ENCODE results near the gene SKIC2.

The SKIC2 gene

DNA sequence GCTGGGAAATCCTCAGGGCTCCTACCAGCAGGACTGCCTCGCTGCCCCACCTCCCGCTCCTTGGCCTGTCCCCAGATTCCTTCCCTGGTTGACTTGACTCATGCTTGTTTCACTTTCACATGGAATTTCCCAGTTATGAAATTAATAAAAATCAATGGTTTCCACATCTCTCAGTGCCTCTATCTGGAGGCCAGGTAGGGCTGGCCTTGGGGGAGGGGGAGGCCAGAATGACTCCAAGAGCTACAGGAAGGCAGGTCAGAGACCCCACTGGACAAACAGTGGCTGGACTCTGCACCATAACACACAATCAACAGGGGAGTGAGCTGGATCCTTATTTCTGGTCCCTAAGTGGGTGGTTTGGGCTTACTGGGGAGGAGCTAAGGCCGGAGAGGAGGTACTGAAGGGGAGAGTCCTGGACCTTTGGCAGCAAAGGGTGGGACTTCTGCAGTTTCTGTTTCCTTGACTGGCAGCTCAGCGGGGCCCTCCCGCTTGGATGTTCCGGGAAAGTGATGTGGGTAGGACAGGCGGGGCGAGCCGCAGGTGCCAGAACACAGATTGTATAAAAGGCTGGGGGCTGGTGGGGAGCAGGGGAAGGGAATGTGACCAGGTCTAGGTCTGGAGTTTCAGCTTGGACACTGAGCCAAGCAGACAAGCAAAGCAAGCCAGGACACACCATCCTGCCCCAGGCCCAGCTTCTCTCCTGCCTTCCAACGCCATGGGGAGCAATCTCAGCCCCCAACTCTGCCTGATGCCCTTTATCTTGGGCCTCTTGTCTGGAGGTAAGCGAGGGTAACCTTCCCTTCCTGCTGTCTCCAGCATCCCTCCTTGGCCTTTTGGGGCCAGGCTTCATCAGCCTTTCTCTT lies 13.2 kb upstream of the SKIC2 start, which contains the start of gene CFB:
Gene CFB (plus strand): TSS at position 589 of the 863 bp plus-strand sequence. CDS start 127 bp downstream, at position 716.
- DNase-seq = no peak

DNA sequence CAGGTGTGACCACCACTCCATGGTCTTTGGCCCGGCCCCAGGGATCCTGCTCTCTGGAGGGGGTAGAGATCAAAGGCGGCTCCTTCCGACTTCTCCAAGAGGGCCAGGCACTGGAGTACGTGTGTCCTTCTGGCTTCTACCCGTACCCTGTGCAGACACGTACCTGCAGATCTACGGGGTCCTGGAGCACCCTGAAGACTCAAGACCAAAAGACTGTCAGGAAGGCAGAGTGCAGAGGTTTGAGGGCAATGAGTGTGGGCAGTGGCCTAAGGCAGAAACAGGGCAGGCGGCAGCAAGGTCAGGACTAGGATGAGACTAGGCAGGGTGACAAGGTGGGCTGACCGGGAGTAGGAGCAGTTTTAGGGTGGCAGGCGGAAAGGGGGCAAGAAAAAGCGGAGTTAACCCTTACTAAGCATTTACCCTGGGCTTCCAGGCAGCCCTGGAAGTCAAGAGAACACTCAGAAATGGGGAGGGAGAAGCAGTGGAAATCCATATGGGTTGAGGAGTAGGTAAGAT lies 12.5 kb upstream of the SKIC2 start:
- no peak for DNase-seq

DNA sequence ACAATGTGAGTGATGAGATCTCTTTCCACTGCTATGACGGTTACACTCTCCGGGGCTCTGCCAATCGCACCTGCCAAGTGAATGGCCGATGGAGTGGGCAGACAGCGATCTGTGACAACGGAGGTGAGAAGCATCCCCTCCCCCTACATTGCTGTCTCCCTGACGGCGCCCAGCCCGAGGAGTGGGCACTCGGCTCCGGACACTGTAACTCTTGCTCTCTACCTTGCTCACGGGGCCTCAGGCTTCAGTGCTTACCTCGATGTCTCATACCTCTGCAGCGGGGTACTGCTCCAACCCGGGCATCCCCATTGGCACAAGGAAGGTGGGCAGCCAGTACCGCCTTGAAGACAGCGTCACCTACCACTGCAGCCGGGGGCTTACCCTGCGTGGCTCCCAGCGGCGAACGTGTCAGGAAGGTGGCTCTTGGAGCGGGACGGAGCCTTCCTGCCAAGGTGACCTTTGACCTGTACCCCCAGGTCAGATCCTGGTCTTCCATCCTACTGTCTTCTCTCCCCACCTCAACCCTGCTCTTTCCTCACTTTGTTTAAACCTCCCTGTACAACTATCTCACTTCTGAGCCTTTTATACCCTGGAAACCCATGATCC lies 11.8 kb upstream of the SKIC2 start:
- no peak for DNase-seq

DNA sequence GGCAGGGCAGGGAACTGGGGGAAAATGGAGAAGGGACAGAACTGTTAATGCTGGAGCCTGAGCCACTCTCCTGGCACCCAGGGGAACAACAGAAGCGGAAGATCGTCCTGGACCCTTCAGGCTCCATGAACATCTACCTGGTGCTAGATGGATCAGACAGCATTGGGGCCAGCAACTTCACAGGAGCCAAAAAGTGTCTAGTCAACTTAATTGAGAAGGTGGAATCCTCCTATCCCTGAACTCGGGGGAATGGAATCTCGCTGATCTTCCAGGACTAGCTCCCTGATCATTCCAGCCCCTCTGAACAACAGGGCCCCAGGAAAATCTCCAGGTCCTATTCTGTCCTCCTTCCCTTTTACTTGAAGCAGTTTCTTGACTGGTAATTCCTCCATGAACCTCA lies 11.1 kb upstream of the SKIC2 start:
- DNase-seq = no peak

DNA sequence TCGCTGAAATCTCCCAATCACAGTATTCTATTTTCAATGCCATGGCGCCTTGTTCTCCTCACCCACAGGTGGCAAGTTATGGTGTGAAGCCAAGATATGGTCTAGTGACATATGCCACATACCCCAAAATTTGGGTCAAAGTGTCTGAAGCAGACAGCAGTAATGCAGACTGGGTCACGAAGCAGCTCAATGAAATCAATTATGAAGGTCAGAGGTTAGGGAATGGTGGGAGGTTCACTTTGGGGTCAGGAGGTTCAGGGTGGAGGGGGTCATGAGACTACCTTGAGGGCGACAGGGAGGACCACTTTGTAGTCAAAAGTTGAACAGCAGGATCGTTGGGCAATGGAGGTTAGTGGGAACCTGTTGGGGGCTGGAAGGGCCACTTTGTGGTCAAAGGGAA lies 10.7 kb upstream of the SKIC2 start:
- no peak for DNase-seq

DNA sequence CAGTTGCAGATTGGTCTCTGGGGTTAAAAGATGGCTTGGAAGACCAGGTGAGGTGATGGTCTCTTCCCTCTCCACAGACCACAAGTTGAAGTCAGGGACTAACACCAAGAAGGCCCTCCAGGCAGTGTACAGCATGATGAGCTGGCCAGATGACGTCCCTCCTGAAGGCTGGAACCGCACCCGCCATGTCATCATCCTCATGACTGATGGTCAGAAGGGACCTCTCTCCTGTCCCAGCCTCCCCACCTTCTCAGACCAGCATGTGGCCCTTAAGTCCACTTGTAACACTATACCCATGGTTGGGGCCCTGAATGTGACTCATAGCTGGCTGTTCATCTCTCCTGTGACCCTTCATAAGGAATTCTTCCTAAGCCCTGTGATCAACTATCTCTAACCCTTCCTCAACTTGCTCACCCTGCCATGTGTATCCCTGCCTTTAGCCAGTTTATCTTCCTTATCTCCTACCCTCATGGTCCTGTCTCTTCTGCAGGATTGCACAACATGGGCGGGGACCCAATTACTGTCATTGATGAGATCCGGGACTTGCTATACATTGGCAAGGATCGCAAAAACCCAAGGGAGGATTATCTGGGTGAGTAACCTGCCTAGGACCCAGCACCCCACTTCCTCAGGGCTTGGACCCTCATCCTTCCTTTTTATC lies 10.1 kb upstream of the SKIC2 start:
- no peak for DNase-seq

DNA sequence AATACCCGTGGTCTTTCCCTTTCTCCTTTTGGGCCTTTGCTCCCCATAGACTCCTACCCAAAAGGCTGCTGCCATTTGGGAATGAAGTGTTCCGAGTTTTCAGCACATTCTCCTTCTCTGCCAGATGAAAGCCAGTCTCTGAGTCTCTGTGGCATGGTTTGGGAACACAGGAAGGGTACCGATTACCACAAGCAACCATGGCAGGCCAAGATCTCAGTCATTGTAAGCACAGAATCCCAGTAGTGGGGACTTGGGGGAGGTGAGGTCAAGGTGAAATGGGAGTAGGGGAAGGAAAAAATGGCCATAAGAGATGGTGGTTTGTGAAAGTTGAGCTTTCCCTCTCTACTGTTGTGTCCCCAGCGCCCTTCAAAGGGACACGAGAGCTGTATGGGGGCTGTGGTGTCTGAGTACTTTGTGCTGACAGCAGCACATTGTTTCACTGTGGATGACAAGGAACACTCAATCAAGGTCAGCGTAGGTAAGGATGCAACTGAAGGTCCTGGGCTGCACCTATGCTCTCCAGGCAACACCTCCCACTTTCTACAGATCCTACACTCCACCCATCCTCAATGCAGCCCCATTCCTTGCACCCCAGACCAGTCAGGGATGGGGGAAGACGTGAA lies 8.9 kb upstream of the SKIC2 start:
- no peak for DNase-seq

DNA sequence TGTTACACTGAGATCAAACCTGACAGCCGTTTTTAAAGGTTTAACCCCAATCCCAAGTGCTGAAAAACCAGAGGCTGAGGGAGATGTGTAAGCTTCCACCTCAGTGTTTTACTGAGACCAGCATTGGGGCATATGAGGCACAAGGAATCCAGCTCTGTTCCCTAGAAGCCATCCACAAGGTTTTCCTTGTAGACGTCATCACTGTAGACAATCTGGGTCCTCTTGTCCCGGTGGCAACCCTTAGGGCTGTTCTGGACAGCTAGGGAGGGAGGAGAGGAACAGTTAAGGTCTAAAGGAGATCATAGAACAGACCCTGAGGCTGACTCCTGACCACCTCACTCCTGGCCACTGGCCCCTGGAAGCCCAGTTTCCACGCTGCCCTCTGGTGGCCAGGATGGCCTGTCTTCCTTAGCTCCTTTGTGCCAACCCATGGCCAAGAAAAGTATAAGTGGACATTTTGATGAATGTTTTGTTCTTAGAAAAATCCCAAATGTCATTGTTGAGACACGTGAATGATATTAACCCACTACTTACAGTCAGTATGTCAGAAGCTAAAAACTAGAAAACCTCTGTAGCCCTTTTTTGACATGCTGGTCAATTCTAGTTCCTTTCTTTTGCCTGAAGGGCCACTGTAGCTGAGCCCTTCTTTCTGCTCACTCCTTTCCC lies 6.7 kb upstream of the SKIC2 start:
- no peak for DNase-seq

DNA sequence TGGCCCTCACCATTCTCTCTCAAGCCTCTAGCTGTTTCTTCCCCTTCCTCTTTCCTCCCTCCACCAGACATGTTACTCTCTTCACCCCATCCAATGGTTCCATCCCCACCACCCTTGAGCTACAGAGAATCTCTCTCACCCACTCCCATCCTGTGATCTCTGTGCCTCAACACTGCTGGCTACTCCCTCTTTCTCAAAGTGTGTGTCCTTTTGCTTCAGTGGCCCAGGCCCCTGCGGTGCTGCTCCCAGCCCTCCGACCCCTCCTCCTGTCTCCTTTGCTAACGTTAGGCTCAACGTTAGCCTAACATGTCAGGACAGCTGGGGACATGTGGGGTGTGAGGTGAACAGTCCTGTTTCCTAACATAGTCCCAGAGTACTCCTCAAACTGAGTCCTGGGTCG lies 6.1 kb upstream of the SKIC2 start:
- no peak for DNase-seq

DNA sequence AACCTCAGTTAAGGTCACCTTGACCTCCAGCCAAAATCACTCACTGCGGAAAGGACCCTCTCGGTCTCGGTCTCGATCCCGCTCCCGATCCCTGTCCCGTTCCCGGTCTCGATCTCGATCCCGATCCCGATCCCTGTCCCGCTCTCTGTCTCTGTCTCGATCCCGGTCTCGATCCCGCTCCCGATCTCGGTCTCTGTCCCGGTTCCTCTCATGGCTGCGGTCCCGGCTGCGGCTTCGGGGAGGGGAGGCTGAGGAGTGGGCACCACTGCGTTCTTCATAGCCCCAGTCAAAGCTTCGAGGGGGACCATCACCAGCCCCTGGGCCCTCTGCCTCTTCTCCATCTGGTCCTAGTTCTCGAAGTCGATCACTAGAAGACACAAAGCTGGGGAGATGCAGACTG lies 4.5 kb upstream of the SKIC2 start:
- DNase-seq = no peak

DNA sequence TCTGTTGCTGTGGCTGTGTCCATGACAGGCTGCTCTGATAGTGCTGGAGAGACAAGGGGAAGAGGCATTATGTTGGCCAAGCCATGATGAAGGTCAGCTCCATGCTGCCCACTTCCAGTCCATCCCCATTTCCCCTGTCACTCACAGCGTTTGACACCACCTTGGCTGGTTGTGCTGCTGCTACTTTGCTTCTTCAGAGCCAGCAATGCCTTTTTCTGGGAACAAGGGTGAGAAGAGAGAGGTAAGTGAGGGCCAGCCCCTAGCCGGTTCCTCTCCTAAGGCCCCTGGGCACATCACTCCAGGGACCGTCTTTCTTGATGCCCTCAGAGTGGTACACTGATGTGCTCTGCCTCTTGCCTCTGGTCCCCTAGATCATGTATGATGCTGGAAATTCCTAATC lies 2.2 kb upstream of the SKIC2 start:
- no peak for DNase-seq

DNA sequence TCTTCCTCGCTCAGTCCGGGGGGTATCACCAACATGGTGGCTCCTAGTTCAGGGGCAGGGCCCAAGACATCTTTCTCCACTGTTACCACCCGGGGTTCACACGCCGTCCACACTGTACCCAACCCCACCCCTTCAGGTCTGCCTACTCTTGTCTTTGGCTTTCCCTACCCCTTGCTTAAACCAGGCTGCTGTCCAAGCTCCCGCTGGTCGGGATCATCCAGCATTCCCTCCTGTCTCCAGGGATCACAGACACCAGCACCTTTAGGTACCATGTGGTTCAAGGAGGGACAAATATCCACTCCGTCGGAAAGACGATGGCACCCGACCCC lies 599 bp upstream of the SKIC2 start:
- no peak for DNase-seq

DNA sequence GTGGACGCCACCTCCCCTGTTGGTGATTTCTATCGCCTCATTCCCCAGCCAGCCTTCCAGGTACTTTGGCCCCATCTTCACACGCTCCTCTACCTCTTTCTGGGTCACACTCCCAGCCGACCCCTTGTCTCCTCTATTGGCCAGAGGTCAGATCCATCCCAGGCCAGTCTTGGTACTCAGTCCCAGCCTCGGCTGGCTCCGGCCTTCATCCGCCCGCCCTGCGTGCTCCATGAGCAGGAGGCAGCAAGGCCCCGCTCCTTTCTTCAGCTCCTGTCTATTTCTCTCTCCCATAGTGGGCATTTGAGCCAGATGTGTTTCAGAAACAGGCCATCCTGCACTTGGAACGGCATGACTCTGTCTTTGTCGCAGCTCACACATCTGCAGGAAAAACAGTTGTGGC lies 2.6 kb downstream of the SKIC2 start:
- DNase-seq = no peak

DNA sequence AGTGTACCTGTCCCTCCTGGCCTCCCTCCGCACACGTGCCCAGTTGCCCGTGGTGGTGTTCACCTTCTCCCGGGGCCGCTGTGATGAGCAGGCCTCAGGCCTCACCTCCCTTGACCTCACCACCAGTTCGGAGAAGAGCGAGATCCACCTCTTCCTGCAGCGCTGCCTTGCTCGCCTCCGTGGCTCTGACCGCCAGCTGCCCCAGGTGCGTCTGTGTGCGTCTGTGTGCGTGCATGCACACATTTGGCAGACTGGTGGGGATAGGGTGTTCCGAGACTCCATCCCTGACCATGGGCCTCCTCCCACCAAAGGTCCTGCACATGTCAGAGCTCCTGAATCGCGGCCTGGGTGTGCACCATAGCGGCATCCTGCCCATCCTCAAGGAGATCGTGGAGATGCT lies 4.9 kb downstream of the SKIC2 start:
- DNase-seq = no peak

DNA sequence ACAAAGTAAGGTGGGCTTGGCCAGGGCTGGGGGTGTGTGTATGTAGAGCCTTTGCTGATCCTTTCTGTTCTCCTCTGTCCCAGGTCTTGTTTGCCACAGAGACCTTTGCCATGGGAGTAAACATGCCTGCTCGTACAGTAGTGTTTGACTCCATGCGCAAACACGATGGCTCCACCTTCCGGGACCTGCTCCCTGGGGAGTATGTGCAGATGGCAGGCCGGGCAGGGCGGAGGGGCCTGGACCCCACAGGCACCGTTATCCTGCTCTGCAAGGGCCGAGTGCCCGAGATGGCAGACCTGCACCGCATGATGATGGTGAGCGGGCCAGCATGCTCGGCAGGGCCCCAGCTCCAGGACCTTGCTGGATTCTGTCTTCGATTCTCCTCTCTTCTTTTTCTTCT lies 6.7 kb downstream of the SKIC2 start:
- no peak for DNase-seq

DNA sequence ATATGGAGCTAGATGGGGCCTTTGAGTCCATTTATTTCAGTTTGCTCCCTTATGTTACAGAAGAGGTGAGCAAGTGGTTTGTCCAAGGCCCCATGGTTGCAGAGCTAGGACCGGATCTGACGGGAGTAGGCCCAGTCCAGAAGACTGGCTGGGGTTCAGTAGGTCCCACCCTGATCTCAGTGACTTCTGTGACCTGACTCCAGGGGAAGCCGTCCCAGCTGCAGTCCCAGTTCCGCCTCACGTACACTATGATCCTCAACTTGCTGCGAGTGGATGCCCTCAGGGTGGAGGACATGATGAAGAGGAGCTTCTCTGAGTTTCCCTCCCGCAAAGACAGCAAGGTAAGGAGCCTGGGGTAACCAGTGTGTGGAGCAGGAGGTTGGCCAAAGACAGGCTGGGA lies 7.5 kb downstream of the SKIC2 start:
- no peak for DNase-seq

DNA sequence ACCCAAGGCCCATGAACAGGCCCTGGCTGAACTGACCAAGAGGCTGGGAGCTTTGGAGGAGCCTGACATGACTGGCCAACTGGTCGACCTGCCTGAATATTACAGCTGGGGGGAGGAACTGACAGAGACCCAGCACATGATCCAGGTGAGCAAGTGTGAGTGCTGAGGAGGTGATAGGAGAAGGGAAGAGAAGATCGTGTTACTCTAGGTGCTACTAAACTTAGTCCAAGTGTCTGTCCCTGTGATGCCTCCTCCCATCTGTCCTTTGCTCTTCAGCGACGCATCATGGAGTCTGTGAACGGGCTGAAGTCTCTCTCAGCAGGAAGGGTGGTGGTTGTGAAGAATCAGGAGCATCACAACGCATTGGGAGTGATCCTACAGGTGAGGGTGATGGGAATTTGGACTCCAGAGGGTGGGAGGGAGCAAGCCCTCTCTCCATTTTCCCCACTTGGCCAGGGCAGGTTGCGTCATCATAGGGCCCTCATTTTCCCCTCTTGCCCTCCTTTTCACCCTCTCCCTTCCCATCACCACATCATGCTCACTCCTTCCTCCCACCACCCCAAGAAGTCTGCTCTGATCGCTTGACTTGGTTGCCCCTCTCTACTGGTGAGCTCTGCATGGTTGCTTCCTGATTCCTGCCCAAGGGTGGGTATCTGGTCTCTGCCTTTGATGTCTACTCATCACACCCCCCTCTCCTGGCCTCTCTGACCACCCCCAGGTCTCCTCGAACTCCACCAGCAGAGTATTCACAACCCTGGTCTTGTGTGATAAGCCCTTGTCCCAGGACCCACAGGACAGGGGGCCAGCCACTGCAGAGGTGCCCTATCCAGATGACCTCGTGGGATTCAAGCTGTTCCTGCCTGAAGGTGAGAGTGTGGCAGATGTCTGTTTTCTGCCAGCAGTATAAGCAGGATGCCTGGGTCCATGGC lies 8.3 kb downstream of the SKIC2 start:
- DNase-seq = no peak

DNA sequence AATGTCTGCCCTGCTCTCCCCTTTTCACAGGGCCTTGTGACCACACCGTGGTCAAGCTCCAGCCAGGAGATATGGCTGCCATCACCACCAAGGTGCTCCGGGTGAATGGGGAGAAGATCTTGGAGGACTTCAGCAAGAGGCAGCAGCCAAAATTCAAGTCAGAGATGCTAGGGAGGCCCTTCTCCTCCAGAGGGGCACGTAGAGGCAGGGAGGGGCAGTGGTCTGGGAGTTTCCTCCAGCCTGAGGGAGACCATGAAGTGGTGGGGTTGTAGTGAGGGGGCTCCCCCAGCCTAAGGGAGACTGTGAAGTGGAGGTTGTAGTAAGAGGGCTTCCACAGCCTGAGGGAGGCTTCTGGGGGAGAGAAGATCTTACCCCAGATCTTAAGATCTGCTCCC lies 8.9 kb downstream of the SKIC2 start:
- no peak for DNase-seq

DNA sequence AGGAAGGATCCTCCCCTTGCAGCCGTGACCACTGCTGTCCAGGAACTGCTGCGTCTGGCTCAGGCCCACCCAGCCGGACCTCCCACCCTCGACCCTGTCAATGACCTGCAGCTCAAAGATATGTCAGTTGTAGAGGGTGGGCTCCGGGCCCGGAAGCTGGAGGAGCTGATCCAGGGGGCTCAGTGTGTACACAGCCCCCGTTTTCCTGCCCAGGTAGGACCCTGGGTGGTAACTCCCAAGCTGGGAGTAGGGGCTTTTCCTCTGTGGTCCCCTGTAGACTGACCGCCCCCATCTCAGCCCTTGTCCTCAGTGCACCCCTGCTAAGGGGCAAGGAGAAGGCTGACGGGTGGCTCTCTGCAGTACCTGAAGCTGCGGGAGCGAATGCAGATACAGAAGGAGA lies 9.4 kb downstream of the SKIC2 start:
- DNase-seq = no peak

DNA sequence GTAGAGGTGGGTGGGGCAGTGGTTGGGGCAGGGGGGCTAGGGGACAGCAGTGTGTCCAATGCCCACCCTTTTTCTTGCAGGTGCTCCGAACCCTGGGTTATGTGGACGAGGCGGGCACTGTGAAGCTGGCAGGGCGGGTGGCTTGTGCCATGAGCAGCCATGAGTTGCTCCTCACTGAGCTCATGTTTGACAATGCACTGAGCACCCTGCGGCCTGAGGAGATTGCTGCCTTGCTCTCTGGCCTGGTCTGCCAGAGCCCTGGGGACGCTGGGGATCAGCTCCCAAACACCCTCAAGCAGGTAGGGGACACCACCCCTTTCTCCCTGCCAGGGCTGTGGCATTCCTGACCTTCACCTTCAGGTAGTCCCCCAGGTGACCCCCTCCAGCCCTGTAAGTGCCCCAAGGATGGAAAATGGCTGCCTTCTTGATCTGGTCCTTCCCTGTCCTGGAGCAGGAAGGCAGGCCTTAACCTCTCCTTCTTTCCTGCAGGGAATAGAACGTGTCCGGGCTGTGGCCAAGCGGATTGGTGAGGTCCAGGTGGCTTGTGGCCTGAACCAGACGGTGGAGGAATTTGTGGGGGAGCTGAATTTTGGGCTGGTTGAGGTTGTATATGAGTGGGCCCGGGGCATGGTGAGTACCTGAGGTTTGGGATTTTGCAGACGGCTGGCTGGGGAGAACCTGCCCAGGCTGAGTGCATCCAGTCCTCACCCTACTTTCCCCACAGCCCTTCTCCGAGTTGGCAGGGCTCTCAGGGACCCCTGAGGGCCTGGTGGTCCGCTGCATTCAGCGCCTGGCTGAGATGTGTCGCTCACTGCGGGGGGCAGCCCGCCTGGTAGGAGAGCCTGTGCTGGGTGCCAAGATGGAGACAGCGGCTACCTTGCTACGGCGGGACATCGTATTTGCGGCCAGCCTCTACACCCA lies 10.1 kb downstream of the SKIC2 start:
- no peak for DNase-seq

All from CD4-positive, alpha-beta T cell treated with Interleukin-15 for 1 hour (primary cell).